Neutrophil (primary cell): ENCODE results near the gene B3GAT3.
"Not testable (repeated sequence)": the region's sequence is repeated elsewhere in the genome, so short reads cannot be mapped to it uniquely, and the experiment has no call there.

Experiments
- H3K27ac ChIP-seq: fragments of 200-600 bp; sonication (generic); 2 replicates; pipeline ENCODE4 v1.5.1; 2016; ENCODE audit warnings: mild to moderate bottlenecking, moderate library complexity
- H3K27me3 ChIP-seq: fragments of 200-600 bp; sonication (generic); 2 replicates; pipeline ENCODE4 v1.6.0; 2016; ENCODE audit warnings: mild to moderate bottlenecking
- H3K36me3 ChIP-seq: fragments of 200-600 bp; sonication (generic); 2 replicates; pipeline ENCODE4 v1.5.1; 2017
- H3K4me1 ChIP-seq, 2 experiments: fragments of 200-600 bp in 1 of 2; sonication (generic) in 1 of 2; 1 replicate in 1 of 2; 2 replicates in 1 of 2; pipeline versions ENCODE4 v1.5.1 to v1.6.1; 2013 to 2016; ENCODE audit warnings: low read depth in 1 of 2, low read length in 1 of 2, mild to moderate bottlenecking in 1 of 2, moderate library complexity in 1 of 2; ENCODE audit not compliant: control insufficient read depth in 1 of 2, insufficient read depth in 1 of 2
- H3K4me3 ChIP-seq, 2 experiments: fragments of 200-600 bp in 1 of 2; sonication (generic) in 1 of 2; 1 replicate in 1 of 2; 2 replicates in 1 of 2; pipeline ENCODE4 v1.5.1; 2013 to 2016; ENCODE audit warnings: low read depth in 1 of 2, low read length in 1 of 2, mild to moderate bottlenecking in 1 of 2, moderate library complexity in 1 of 2
- H3K9me3 ChIP-seq: fragments of 200-600 bp; sonication (generic); 2 replicates; pipeline ENCODE4 v1.5.1; 2016
- TF ChIP-seq, protein P1 (sequence below): fragments of 200-600 bp; sonication (generic); IDR thresholded peaks from 2 replicates; pipeline ENCODE4 v1.5.1; 2016; ENCODE audit warnings: antibody characterized with exemption

B3GAT3 gene

GRCh38 chr11:62575156-62575555, 46.6 kb downstream of the B3GAT3 start:
- H3K4me1 ChIP-seq: peaks cover 37% of the 10 kb centered on the region in 2 experiments
- H3K9me3 ChIP-seq: no peaks in the 10 kb centered on the region
- H3K36me3 ChIP-seq: peaks cover 41% of the 10 kb centered on the region
- peak overlapping the region; percentile 81 for H3K27ac ChIP-seq
- no peaks in the 10 kb centered on the region for H3K27me3 ChIP-seq
- TF ChIP-seq, protein P1, sequence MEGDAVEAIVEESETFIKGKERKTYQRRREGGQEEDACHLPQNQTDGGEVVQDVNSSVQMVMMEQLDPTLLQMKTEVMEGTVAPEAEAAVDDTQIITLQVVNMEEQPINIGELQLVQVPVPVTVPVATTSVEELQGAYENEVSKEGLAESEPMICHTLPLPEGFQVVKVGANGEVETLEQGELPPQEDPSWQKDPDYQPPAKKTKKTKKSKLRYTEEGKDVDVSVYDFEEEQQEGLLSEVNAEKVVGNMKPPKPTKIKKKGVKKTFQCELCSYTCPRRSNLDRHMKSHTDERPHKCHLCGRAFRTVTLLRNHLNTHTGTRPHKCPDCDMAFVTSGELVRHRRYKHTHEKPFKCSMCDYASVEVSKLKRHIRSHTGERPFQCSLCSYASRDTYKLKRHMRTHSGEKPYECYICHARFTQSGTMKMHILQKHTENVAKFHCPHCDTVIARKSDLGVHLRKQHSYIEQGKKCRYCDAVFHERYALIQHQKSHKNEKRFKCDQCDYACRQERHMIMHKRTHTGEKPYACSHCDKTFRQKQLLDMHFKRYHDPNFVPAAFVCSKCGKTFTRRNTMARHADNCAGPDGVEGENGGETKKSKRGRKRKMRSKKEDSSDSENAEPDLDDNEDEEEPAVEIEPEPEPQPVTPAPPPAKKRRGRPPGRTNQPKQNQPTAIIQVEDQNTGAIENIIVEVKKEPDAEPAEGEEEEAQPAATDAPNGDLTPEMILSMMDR: no peak
- peak overlapping the region; percentile 95 to 98 for H3K4me3 ChIP-seq

- peaks cover 42% of the 10 kb centered on the region for H3K36me3 ChIP-seq
These were observed 47.3 kb downstream of the B3GAT3 start for GRCh38 chr11:62574363-62575071.

DNA sequence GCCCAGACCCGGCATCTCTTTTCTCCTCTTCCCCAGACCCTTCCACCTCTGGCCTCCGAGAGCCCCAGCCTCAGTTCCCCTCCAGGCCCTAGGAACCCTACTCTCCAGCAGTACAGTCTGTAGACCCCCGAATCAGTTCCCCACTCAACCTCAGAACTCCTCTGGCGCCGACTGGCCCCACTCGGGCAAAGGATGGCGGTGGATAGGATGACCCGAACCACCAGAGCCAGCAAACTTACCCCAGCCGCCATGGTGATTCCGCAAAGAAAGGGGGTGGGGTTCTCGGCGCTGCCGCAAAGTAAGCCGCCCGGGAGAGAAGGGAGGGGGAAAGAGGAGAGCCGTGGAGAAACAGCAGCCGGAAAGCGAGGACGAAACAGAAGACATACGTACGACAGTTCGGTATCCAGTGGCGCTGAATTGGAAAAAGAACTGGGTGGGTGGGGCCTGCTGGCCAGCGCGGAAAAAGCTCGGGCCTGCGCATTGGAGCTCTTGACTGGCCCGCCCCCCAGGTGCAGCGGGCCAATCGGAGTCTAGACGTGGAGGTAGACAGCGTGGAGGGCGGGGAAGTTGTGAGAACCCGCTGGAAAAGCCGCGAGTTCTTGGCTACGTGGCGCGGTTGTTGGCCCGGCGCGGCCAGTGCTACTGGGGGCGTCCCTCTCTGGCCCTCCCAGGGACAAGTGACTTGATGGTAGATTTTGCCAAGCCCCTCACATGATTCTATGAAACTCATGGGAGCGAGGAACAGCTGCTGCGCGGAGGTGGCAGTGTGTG, 48.0 kb downstream of the B3GAT3 start, which contains the start of gene EEF1G:
Gene EEF1G (minus strand): TSS at position 300 of the 771 bp plus-strand sequence. CDS start 49 bp downstream, at position 251.
- TF ChIP-seq, protein P1: peak; percentile 47
- Histone ChIP-seq H3K36me3 (peaks cover 49% of the 10 kb centered on the region), H3K4me1 (peaks cover 37% of the 10 kb centered on the region in 2 experiments)

More at GRCh38 chr11:62574363-62575071, 47.3 kb downstream of the B3GAT3 start:
- TF ChIP-seq, protein P1: no peak
- H3K4me3 ChIP-seq: peak overlapping the region; percentile 95 to 98
- peaks cover 37% of the 10 kb centered on the region in 2 experiments for H3K4me1 ChIP-seq
- H3K27me3 ChIP-seq: no peaks in the 10 kb centered on the region
- H3K27ac ChIP-seq: peak overlapping the region; percentile 81
- H3K9me3 ChIP-seq: no peaks in the 10 kb centered on the region

GRCh38 chr11:62573006-62573591, 48.7 kb downstream of the B3GAT3 start:
- Histone ChIP-seq H3K4me1 (peaks cover 37% of the 10 kb centered on the region in 2 experiments), H3K4me3 (peak overlapping the region; percentile 95 to 98), H3K27me3 (no peaks in the 10 kb centered on the region), H3K9me3 (no peaks in the 10 kb centered on the region), H3K27ac (peak overlapping the region; percentile 81), H3K36me3 (peaks cover 47% of the 10 kb centered on the region)
- TF ChIP-seq, protein P1: no peak

More for the DNA sequence above, 48.0 kb downstream of the B3GAT3 start, which contains the start of gene EEF1G:
- Histone ChIP-seq H3K27ac (peak within 1 kb of the TSS; percentile 81), H3K27me3 (no peaks in the 10 kb centered on the region), H3K4me3 (peak within 1 kb of the TSS; percentile 95 to 98), H3K9me3 (no peaks in the 10 kb centered on the region)

GRCh38 chr11:62572431-62572830, 49.4 kb downstream of the B3GAT3 start:
- no peaks in the 10 kb centered on the region for H3K27me3 ChIP-seq
- H3K4me1 ChIP-seq: peaks cover 34 to 35% of the 10 kb centered on the region in 2 experiments
- no peak overlapping the region for H3K27ac ChIP-seq
- no peaks in the 10 kb centered on the region for H3K9me3 ChIP-seq
- TF ChIP-seq, protein P1: no peak
- H3K4me3 ChIP-seq: peak overlapping the region in 1 of 2 experiments; percentile 98
- peaks cover 47% of the 10 kb centered on the region for H3K36me3 ChIP-seq

GRCh38 chr11:62571493-62571892, 50.3 kb downstream of the B3GAT3 start:
- not testable (repeated sequence) for H3K4me3 ChIP-seq, H3K27ac ChIP-seq, H3K27me3 ChIP-seq, H3K9me3 ChIP-seq
- peaks cover 50% of the 10 kb centered on the region for H3K36me3 ChIP-seq
- peaks cover 25 to 26% of the 10 kb centered on the region in 2 experiments for H3K4me1 ChIP-seq

DNA sequence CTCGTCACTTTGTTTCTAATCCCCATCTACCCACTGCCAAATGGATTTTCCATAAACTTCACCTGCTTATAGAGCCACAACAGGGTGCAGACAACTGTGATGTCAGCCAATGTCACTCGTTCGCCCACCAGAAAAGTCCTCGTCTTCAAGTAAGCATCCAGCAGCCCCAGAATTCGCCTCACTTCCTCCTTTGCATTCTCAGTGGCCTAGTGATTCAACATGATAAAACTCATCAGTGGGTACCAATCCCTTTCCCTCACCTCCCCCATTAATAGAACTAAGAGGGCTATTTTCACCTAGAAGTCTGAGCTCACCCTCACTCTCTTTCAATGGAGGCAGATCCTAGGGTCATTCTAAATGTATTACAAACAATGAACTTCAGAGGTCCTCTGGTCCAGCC, 50.9 kb downstream of the B3GAT3 start:
- H3K27me3 ChIP-seq, H3K9me3 ChIP-seq, H3K27ac ChIP-seq, H3K4me3 ChIP-seq: not testable (repeated sequence)
- H3K4me1 ChIP-seq: peaks cover 24% of the 10 kb centered on the region in 2 experiments
- H3K36me3 ChIP-seq: peaks cover 53% of the 10 kb centered on the region
